Endothelial cell (in vitro differentiated cells): ENCODE data around the gene FAM228B. TPM values are rescaled to one million over a fixed set of nuclear protein-coding genes. Genes with fewer than 3 reads are reported as not detected.
A peak's percentile ranks its signal among the peaks of the same experiment; 100 is the strongest.

Experiments used
- DNase-seq: peaks from one replicate; pipeline ENCODE4 v3.0.0; 2021; ENCODE audit warnings: low spot score
- H3K27ac Mint-ChIP-seq: one replicate; pipeline ENCODE4 v1.8.0; 2021; ENCODE audit warnings: mixed read lengths, inconsistent platforms; ENCODE audit not compliant: unreplicated experiment
- H3K27me3 Mint-ChIP-seq: one replicate; pipeline ENCODE4 v1.8.0; 2021; ENCODE audit warnings: mild to moderate bottlenecking, moderate library complexity, mixed read lengths, inconsistent platforms; ENCODE audit not compliant: unreplicated experiment
- H3K36me3 Mint-ChIP-seq: one replicate; pipeline ENCODE4 v1.8.0; 2021; ENCODE audit warnings: mild to moderate bottlenecking, low read depth, mixed read lengths, inconsistent platforms; ENCODE audit not compliant: unreplicated experiment
- H3K4me1 Mint-ChIP-seq: one replicate; pipeline ENCODE4 v1.8.0; 2021; ENCODE audit warnings: mild to moderate bottlenecking, mixed read lengths, inconsistent platforms; ENCODE audit not compliant: unreplicated experiment
- H3K4me3 Mint-ChIP-seq: one replicate; pipeline ENCODE4 v1.8.0; 2021; ENCODE audit warnings: mild to moderate bottlenecking, mixed read lengths, inconsistent platforms; ENCODE audit not compliant: unreplicated experiment
- H3K9me3 Mint-ChIP-seq: one replicate; pipeline ENCODE4 v1.8.0; 2021; ENCODE audit warnings: mixed read lengths, inconsistent platforms; ENCODE audit not compliant: unreplicated experiment
- CTCF ChIP-seq: fragments of 200-600 bp; sonication (generic); IDR thresholded peaks from one replicate; pipeline ENCODE4 v1.5.0; 2021; ENCODE audit warnings: antibody characterized with exemption; ENCODE audit not compliant: unreplicated experiment
- total RNA-seq: library from RNA; stranded (reverse); fragmentation: NEBNext Ultra II Directional; extraction: Animal tissue kit (Norgen Biotek cat#: 25700); gene quantifications from one replicate; pipeline ENCODE4 v1.2.1, GENCODE V29; 2021; ENCODE audit not compliant: unreplicated experiment

Gene FAM228B
- total RNA-seq, 1 donor from 2014 or later, result 21.3 TPM

- TF ChIP-seq CTCF, result no peak
- H3K4me1 Mint-ChIP-seq, result peaks cover 19% of the 10 kb centered on the region
- H3K27me3 Mint-ChIP-seq, result peaks cover 8% of the 10 kb centered on the region
- peak; percentile 17 for DNase-seq
- no peak overlapping the region for H3K27ac Mint-ChIP-seq
- H3K4me3 Mint-ChIP-seq, result peak overlapping the region; percentile 97
- H3K36me3 Mint-ChIP-seq, result peaks cover 30% of the 10 kb centered on the region
- no peaks in the 10 kb centered on the region for H3K9me3 Mint-ChIP-seq
Measured at GRCh38 chr2:24076849-24077534, 46.3 kb upstream of the FAM228B start.

GRCh38 chr2:24077535-24077877 lies 45.8 kb upstream of the FAM228B start:
- peaks cover 35% of the 10 kb centered on the region for H3K36me3 Mint-ChIP-seq
- peak overlapping the region; percentile 57 for H3K27ac Mint-ChIP-seq
- TF ChIP-seq CTCF, result no peak

GRCh38 chr2:24077879-24078278 lies 45.4 kb upstream of the FAM228B start:
- Mint-ChIP-seq H3K27me3 (peaks cover 8% of the 10 kb centered on the region), H3K4me3 (peak overlapping the region; percentile 97), H3K4me1 (peaks cover 19% of the 10 kb centered on the region), H3K27ac (peak overlapping the region; percentile 57), H3K9me3 (no peaks in the 10 kb centered on the region), H3K36me3 (peaks cover 36% of the 10 kb centered on the region)
- no peak for TF ChIP-seq CTCF
- DNase-seq, result no peak

More at GRCh38 chr2:24077535-24077877, 45.8 kb upstream of the FAM228B start:
- peak; percentile 9 for DNase-seq
- H3K4me1 Mint-ChIP-seq, result peaks cover 19% of the 10 kb centered on the region
- peak overlapping the region; percentile 97 for H3K4me3 Mint-ChIP-seq
- H3K27me3 Mint-ChIP-seq, result peaks cover 8% of the 10 kb centered on the region
- H3K9me3 Mint-ChIP-seq, result no peaks in the 10 kb centered on the region

- peaks cover 28% of the 10 kb centered on the region for H3K36me3 Mint-ChIP-seq
- H3K27ac Mint-ChIP-seq, result no peak overlapping the region
- no peak for TF ChIP-seq CTCF
- no peak overlapping the region for H3K4me3 Mint-ChIP-seq
- no peak for DNase-seq
- peaks cover 25% of the 10 kb centered on the region for H3K4me1 Mint-ChIP-seq
- H3K9me3 Mint-ChIP-seq, result no peaks in the 10 kb centered on the region
- H3K27me3 Mint-ChIP-seq, result peaks cover 10% of the 10 kb centered on the region
Measured at GRCh38 chr2:24080701-24081100, 42.6 kb upstream of the FAM228B start.

GRCh38 chr2:24082787-24083566 lies 40.3 kb upstream of the FAM228B start:
- Mint-ChIP-seq H3K9me3 (no peaks in the 10 kb centered on the region), H3K27ac (peak overlapping the region; percentile 84), H3K27me3 (peaks cover 4% of the 10 kb centered on the region), H3K4me3 (peak overlapping the region; percentile 95), H3K36me3 (peaks cover 22% of the 10 kb centered on the region), H3K4me1 (peaks cover 14% of the 10 kb centered on the region)
- DNase-seq, result no peak
- TF ChIP-seq CTCF, result no peak
